ENCODE results near the gene SLC2A8. TPM values are rescaled to one million over a fixed set of nuclear protein-coding genes. Genes with fewer than 3 reads are reported as not detected.

Gene SLC2A8
- total RNA-seq, 2 experiments from 2014 or later: 5.3 to 6.5 TPM

DNA sequence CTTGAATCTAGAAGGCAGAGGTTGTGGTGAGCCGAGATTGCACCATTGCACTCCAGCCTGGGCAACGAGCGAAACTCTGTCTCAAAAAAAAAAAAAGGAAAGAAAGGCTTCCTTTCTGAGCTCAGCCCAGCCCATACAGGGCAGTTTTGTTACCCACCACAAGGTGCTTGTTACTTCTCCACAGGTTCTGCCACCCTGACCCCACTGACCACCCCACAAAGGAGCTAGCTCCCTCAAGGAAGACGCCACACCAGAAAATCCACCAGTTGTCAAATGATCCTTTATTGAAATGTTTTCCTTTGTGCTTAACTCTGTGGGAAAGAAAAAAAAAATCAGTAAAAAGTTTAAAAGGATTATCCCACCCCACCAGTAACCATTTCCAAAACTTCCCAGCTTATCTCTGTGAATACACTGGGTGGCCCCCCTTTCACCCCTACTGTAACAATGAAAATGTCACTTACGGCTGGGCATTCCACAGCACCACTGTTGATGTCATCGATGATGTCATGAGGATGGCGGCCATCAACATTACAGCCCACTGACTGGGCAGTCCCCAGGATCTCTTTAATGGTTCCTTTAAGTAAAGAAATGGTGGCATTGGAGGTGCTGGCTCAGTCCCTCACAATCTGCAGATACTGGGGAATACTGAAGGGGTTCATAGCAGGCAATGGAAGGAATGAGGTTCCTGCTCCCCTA lies 50.6 kb downstream of the SLC2A8 start:
- CTCF ChIA-PET: no interaction called here

DNA sequence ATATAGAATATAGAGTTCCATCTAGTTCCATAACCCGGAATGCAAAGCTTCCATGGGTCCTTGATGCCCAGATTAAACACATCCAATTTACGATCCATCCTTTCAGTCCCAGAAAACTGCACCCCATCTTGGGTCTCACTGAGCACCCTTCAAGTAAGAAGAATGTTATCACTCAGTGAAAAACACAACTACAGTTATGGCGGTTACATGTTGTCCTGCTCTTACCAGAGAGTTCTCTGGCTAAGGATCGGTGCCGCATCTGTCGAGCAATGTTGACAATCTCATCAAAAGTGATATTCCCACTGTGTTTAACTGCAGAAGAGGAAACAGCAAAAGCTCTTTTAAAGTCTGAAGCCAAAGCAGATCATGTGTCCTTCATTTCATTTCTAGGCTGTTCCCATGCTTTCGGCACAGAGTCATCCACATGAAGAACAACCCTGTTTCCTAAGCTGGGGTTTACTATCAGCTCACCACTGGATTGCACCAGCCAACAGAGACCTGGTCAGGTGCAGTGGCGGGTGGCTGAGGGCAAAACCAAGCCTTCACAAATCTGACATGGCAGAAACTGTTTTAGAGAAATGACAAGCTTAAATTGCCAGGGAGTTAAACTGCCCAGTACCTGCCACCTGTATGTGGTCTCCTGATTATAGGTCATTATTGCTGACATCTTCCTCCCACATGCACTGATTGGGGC lies 51.3 kb downstream of the SLC2A8 start:
- CTCF ChIA-PET: interaction anchor here (0.8 kb wide), 1 partner anchor 10 kb away, joined by 3 read pairs; no protein-coding TSS in a partner anchor
- POLR2A ChIA-PET: interaction anchor here (0.7 kb wide), 1 partner anchor 23 kb away, joined by 3 read pairs; no protein-coding TSS in a partner anchor

More for the DNA sequence above, 50.6 kb downstream of the SLC2A8 start:
- POLR2A ChIA-PET: interaction anchor here (0.6 to 1.0 kb wide), 5 partner anchors 18 to 340 kb away, joined by 3 to 4 read pairs (median 3); no protein-coding TSS in a partner anchor

DNA sequence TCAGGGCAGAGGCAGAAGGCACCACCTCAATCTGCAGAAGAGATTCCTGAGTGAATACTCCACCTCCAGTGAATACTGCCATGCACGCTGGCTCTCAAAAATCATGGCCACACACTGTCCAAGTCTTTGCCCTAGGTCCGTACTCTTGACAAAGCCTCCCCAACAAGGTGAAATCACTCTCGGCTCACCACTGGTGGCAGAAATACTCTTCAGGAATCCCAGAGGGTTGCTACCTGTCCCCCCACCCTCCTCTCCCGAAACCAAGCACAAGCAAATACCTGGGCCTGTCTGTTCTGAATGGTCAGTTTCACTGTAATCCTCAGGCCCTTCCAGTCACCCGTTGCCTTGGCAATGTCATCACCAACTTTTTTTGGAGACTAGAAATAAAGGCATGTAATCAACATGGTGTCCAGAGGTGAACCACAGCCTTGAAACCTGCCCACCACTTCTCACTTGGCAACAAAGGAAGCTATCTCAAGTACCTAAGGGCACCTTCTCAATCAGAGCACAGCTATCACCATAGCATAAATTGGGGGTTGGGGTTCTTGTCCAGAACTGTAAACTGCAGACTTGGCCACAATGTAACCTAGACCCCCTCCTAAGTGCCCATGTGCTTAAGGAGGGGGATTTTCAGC lies 52.5 kb downstream of the SLC2A8 start:
- ChIA-PET CTCF (interaction anchor here (0.6 kb wide), 1 partner anchor 141 kb away, joined by 4 read pairs; no protein-coding TSS in a partner anchor), POLR2A (interaction anchor here (1.4 to 3.6 kb wide), 2 partner anchors 26 to 286 kb away, joined by 3 to 27 read pairs; partner anchors contain the start of genes TOR2A and ZNF79)

DNA sequence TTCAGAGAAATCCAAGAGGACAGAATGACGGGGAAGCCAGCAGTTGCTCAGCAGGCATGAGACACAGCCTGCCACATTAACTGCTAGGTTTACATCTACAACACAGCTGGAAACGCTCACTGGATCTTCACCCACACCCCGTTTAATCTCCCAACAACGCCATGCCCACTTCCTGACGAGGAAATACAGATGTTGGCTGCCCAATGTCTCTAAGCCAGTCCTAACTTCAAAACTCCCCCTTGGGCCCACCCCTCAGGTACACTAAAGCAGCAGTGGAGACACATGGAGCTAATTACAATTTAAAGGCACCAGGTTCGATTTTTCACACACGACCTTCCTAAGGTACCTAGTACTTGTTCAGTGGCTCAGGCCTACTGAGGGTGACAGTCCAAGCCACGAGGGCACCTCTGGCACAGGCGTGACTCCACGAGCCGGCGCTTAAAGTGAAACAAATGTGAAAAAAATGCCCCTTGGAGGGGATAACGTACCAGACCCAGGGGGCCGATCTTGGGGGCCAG lies 53.3 kb downstream of the SLC2A8 start:
- CTCF ChIA-PET: interaction anchor here (0.6 kb wide), 1 partner anchor 140 kb away, joined by 4 read pairs; no protein-coding TSS in a partner anchor

DNA sequence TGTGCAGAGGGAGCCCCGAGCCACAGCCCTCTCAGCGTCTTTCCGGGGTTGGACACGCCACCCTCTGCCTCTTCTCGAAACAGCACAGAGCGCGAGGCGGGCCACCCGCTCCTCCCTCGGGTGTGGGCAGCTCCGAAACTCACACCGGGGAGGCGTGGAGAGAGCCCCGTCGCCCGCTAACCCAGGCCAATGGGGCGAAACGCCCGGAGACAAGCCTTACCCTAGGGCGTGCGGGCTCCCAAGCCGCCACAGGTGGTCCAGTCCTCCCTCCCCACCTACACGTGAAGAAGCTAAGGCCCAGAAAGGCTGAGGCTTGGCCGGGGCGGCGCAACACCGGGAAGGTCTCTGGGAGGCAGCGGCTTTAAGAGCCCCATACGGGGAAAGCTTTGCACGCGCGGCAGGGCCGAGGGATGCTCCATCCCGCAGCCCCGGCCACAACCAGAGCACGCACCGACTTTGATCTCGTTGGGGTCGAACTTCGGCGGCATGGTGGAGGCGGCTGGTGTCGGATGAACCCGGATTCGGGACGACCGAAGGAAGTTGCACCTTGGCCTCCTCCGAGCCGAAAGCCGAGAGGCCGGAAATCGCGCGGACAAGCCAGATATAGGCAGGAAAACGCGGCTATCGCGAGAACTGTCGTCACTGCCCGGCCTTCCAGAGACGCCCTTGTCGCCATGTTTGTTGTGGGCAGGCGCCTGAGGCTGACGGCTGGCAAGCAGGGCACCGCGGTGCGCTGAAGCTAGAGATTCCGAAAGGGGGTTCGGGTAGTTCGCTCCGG lies 54.0 kb downstream of the SLC2A8 start, which contains the start of the genes LRSAM1 and RPL12:
LRSAM1 (plus strand) TSS at position 681 of the 778 bp plus-strand sequence. CDS start 3,018 bp downstream, outside the sequence.
RPL12 (minus strand) TSS at position 577 of the 778 bp plus-strand sequence; CDS start at position 488, 89 bp downstream.
- POLR2A ChIA-PET: interaction anchor here (0.5 to 3.6 kb wide), 11 partner anchors 12 to 465 kb away, joined by 3 to 27 read pairs (median 4); partner anchors contain the start of genes SLC2A8, TOR2A and ZNF79
- CTCF ChIA-PET: interaction anchor here (0.5 to 1.3 kb wide), 4 partner anchors 54 to 140 kb away, joined by 3 to 4 read pairs (median 3); partner anchors contain the start of gene SLC2A8

More for the DNA sequence above, 53.3 kb downstream of the SLC2A8 start:
- POLR2A ChIA-PET: interaction anchor here (0.7 to 3.6 kb wide), 7 partner anchors 13 to 455 kb away, joined by 3 to 27 read pairs (median 4); partner anchors contain the start of genes SLC2A8, TOR2A and ZNF79

DNA sequence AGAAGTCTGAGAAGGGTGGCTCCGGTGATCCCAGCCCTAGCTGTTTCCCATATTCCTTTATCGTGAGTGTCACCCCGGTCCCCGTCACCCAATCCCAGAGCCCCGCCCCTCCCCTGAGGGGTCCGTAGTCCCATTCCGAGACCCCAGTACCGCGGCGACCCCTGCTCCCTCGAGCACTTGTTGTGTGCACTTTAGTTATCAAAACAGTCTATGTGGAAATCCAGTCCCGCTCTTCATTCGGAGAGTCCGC lies 54.6 kb downstream of the SLC2A8 start:
- CTCF ChIA-PET: interaction anchor here (0.5 to 1.3 kb wide), 4 partner anchors 54 to 140 kb away, joined by 3 to 4 read pairs (median 3); partner anchors contain the start of gene SLC2A8
- POLR2A ChIA-PET: interaction anchor here (0.5 to 3.6 kb wide), 7 partner anchors 11 to 465 kb away, joined by 3 to 27 read pairs (median 5); partner anchors contain the start of gene ZNF79

DNA sequence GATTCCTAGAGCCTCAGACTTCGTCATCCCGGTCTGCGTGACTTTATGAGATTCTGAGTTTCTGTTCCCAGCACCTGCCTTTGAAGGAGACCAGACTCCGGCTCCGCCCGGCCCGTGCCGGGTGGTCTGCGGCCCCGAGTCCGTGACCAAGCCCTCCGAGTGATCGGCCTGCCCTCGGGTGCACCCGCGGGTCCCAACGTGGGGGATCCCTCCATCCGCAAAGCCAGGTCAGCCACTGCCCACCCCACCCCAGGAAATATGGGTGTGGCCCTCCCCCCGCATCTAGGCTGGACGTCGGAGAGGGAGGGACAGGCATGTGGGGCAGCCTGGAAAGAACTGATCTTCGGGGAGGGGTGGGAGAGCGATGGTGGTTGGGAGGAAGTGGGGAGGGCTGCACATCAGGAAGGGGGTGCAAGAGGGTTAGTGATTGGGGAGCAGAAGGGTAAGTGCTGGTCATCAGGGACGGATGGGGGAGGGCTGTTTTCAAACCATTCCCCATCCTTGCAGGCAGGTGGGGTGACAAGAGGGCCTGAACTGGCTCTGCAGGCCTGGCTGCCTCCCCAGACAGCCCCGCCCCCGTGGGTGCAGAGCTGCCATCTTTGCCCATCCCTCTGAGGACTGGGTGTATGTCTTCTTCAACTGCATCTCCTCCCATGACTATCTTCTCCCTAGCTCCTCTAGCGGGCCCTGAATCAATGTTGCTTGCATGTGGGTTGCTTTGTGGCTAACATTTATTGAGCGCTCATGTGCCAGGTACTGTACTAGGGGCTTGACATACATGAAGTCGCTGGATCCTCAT lies 55.1 kb downstream of the SLC2A8 start:
- ChIA-PET CTCF (interaction anchor here (0.5 to 1.3 kb wide), 3 partner anchors 55 to 141 kb away, joined by 3 to 4 read pairs (median 3); partner anchors contain the start of gene SLC2A8), POLR2A (interaction anchor here (0.6 to 3.6 kb wide), 7 partner anchors 8 to 464 kb away, joined by 3 to 27 read pairs (median 3); partner anchors contain the start of gene ZNF79)

DNA sequence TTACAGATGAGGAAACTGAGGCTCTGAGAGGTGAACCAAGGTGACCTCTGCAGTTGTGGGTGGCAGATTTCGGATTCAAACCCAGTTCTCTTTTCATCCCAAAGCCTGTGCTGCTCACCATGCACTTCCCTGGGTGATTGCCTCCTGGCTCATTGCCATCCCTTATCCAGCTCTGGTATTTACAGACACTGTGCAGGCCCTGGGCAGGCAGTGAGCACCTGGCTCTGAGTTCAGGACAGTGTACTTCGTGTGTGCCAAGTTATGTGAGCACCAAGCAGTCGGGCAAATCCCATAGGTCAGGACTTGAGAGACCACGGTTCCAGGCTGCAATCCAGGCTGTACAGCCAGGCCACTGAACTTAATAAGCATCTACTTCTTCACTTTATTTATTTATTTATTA lies 55.7 kb downstream of the SLC2A8 start:
- ChIA-PET POLR2A (interaction anchor here (0.7 to 3.6 kb wide), 3 partner anchors 9 to 1201 kb away, joined by 3 to 27 read pairs (median 4); partner anchors contain the start of gene ZNF79), CTCF (no interaction called here)

DNA sequence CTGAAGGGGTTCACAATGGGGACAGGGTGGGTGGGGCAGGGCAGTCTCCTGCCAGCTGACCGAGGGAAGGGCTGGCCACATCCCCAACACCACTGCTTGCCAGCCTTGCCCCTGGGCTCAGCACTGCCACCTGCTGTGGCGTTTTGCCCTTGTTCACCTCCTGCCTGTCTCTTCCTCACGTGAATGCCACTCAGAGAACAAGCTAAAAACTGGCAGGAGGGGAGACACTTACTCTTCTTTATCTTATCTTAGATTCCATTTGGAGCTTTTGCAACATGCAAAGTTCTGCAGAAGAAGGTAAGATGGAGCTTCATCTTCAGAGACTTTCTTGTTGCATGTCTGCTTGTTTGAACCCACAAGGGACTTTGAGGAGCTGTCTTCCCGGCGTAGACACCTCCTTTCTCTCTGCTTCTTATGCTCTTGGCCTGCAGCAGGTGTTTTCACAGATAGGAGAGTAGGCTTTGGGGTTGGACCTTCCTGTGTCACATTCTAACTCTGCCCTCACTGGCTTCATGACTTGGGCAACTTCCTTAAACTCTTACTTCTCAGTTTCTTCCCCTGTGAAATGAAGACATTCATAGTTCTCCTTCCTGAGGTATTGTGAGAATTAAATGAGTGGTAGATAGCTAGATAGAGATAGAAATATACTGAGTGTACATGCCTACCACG lies 58.5 kb downstream of the SLC2A8 start:
- CTCF ChIA-PET: interaction anchor here (0.6 kb wide), 2 partner anchors 19 to 298 kb away, joined by 3 read pairs; no protein-coding TSS in a partner anchor
- POLR2A ChIA-PET: no interaction called here

DNA sequence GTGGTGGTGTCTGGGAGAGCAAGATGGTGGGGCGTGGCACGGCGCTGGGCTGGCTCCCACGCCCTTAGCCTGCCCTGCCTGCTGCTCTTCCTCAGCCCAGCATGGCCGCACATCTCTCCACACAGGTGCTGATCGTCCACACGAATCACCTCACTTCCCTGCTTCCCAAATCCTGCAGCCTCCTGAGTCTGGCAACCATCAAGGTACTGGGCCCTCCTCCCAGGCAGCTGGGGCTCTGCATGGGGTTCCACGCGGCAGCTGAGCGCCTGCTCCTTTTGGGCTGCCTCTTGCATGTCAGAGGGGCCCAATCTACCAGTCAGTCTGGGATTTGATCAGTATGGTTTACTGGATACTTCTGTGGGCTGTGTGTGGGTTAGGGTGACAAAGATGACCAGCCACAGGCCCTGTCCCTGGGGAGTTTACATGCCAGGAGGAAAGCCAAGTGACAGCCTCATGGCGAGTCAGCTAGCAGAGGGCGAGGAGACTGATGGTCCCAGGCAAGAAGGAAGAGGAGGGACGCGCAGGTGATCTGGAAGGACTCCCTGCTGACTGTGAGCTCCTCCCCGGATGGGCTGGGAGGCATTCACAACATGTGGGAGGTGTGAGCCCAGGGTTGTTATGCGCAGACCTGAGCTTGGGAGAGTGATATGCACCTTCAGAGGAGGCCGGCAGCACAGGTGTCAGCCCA lies 60.4 kb downstream of the SLC2A8 start:
- POLR2A ChIA-PET: no interaction called here
- CTCF ChIA-PET: no interaction called here

Other genes with a start within 250 kb of the SLC2A8 start
- gene GARNL3, start 132.4 kb upstream of the SLC2A8 start, total RNA-seq: 1 to 10 TPM; 4.1 to 4.5 TPM
- 10 to 100 TPM; 14.3 to 16.0 TPM for gene ZNF79, start 27.2 kb downstream of the SLC2A8 start, total RNA-seq
- gene RPL12, start 54.2 kb downstream of the SLC2A8 start, total RNA-seq: 1,000 to 10,000 TPM; 1,573 to 1,585 TPM
- gene LRSAM1, start 54.3 kb downstream of the SLC2A8 start, total RNA-seq: 10 to 100 TPM; 23.4 to 25.2 TPM
- gene STXBP1, start 215.1 kb downstream of the SLC2A8 start, total RNA-seq: 10 to 100 TPM; 18.3 to 22.8 TPM

All from activated CD8-positive, alpha-beta memory T cell treated with anti-CD3 and anti-CD28 coated beads for 36 hours (primary cell).